Hepatocyte (in vitro differentiated cells): Measurements from ENCODE around the gene KIAA0513.

Experiments
- CTCF ChIP-seq: fragments of 200-600 bp; sonication (generic); IDR thresholded peaks from 2 replicates; pipeline ENCODE4 v1.5.1; 2016; ENCODE audit warnings: antibody characterized with exemption, mild to moderate bottlenecking; ENCODE audit not compliant: poor library complexity
- EZH2 ChIP-seq: fragments of 200-600 bp; sonication (generic); IDR thresholded peaks from 2 replicates; pipeline ENCODE4 v1.6.1; 2016; ENCODE audit warnings: antibody characterized with exemption, mild to moderate bottlenecking, borderline replicate concordance

- TF ChIP-seq CTCF (no peak), EZH2 (no peak)
These were observed 108.7 kb downstream of the KIAA0513 start for GRCh38 chr16:85136213-85136701.
